Body of pancreas (tissue), 4 donors: Measurements from ENCODE around the gene GSTP1.
A peak's percentile ranks its signal among the peaks of the same experiment; 100 is the strongest.

ENCODE experiments used
- POLR2A ChIP-seq, 3 donors: fragments of 450-650 bp; IDR thresholded peaks; one replicate each; pipeline ENCODE4 v1.6.1; 2016; ENCODE audit warnings: antibody characterized with exemption in 3 of 3, mild to moderate bottlenecking in 2 of 3
- TF ChIP-seq, protein P1 (sequence below), 7 experiments: fragments of 450-650 bp in 4 of 7; fragments of 200-600 bp in 3 of 7; sonication (generic) in 3 of 7; IDR thresholded peaks; one replicate each; pipeline ENCODE4 v1.5.1; 2016 to 2019; ENCODE audit warnings: antibody characterized with exemption in 7 of 7

DNA sequence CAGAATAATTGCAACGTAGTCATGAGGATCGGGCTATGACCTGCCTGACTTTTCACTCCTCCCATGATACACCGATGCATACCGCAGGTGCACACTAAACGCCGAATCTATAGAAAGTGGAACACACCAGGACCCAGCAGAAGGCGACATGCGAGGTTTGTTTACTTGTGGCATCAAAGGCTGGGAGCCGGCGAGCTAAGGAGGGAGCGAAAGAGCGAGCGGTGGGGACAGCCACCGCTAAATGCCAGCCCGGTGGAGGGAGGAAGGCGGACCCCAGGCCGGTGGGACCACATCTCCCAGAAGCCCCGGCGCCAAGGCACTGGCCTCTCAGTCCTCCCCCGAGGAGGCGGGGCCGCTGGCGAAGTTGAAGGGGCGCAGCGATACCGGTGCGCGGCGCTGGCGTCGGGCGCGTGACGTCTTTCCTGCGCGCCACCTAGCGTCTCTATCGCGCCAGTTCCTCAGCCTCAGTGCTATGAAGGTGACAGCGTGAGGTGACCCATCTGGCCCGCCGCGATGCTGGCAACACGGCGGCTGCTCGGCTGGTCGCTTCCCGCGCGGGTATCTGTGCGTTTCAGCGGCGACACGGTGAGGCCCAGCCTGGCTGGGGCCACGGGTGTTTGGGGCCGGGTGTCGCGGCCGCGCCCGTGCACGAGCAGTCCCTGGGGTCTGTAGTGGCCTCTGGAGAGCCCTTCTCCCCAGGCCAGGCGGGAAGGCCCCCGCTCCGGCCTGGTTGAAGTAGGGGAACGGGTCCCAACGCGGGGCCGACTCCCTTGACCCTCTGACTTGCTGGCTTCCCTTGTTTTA is 23.1 kb downstream of the GSTP1 start, which contains the start of gene NDUFV1:
- peak; percentile 63 to 86 (median 81) for TF ChIP-seq POLR2A (IDR thresholded peaks at IDR 0.05)
- TF ChIP-seq, protein P1, sequence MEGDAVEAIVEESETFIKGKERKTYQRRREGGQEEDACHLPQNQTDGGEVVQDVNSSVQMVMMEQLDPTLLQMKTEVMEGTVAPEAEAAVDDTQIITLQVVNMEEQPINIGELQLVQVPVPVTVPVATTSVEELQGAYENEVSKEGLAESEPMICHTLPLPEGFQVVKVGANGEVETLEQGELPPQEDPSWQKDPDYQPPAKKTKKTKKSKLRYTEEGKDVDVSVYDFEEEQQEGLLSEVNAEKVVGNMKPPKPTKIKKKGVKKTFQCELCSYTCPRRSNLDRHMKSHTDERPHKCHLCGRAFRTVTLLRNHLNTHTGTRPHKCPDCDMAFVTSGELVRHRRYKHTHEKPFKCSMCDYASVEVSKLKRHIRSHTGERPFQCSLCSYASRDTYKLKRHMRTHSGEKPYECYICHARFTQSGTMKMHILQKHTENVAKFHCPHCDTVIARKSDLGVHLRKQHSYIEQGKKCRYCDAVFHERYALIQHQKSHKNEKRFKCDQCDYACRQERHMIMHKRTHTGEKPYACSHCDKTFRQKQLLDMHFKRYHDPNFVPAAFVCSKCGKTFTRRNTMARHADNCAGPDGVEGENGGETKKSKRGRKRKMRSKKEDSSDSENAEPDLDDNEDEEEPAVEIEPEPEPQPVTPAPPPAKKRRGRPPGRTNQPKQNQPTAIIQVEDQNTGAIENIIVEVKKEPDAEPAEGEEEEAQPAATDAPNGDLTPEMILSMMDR (IDR thresholded peaks at IDR 0.05), result peak; percentile 59 to 95 (median 84)
